Inferior parietal cortex (tissue), 1 donor: ENCODE results near the gene ACVRL1.

ENCODE experiments used
- DNase-seq: peaks from one replicate; pipeline ENCODE4 v3.0.0-alpha.2; 2016; ENCODE audit errors: extremely low spot score

The ACVRL1 gene

GRCh38 chr12:51942056-51942455 lies 34.8 kb downstream of the ACVRL1 start:
- no peak for DNase-seq

GRCh38 chr12:51942501-51943000 lies 35.2 kb downstream of the ACVRL1 start:
- no peak for DNase-seq

- no peak for DNase-seq
These were observed 36.0 kb downstream of the ACVRL1 start for GRCh38 chr12:51943346-51943745.

- no peak for DNase-seq
These were observed 37.4 kb downstream of the ACVRL1 start for GRCh38 chr12:51944608-51945233.

GRCh38 chr12:51947246-51947996 lies 40.1 kb downstream of the ACVRL1 start:
- no peak for DNase-seq

GRCh38 chr12:51948066-51948465 lies 40.8 kb downstream of the ACVRL1 start:
- no peak for DNase-seq

- no peak for DNase-seq
These were observed 42.2 kb downstream of the ACVRL1 start for GRCh38 chr12:51949342-51950030.

GRCh38 chr12:51950682-51951198 lies 43.4 kb downstream of the ACVRL1 start:
- peak; percentile 61 for DNase-seq

- peak; percentile 76 for DNase-seq
These were observed 44.0 kb downstream of the ACVRL1 start, which contains the start of gene ACVR1B for GRCh38 chr12:51951199-51951842. Gene ACVR1B, plus strand, starts transcription at chr12:51951699. Its CDS starts 45 bp downstream, at chr12:51951744.

- peak; percentile 22 for DNase-seq
These were observed 44.8 kb downstream of the ACVRL1 start for GRCh38 chr12:51951843-51952722.

GRCh38 chr12:51953089-51953488 lies 45.8 kb downstream of the ACVRL1 start:
- DNase-seq = peak; percentile 25

GRCh38 chr12:51953864-51954263 lies 46.6 kb downstream of the ACVRL1 start:
- DNase-seq = no peak

- DNase-seq = peak; percentile 37
These were observed 47.5 kb downstream of the ACVRL1 start for GRCh38 chr12:51954561-51955361.

GRCh38 chr12:51955702-51956101 lies 48.4 kb downstream of the ACVRL1 start:
- DNase-seq = no peak

GRCh38 chr12:51958542-51958941 lies 51.2 kb downstream of the ACVRL1 start:
- DNase-seq = no peak

- no peak for DNase-seq
These were observed 51.9 kb downstream of the ACVRL1 start for GRCh38 chr12:51959211-51959610.

GRCh38 chr12:51959921-51960320 lies 52.6 kb downstream of the ACVRL1 start:
- no peak for DNase-seq

- DNase-seq = no peak
These were observed 53.2 kb downstream of the ACVRL1 start for GRCh38 chr12:51960488-51960887.

- no peak for DNase-seq
These were observed 53.6 kb downstream of the ACVRL1 start for GRCh38 chr12:51960890-51961289.

GRCh38 chr12:51961834-51962233 lies 54.5 kb downstream of the ACVRL1 start:
- DNase-seq = no peak
